GM19328 (cell line): ENCODE data around the gene HDLBP.

Experiments
- ATAC-seq: cut with Tn5 transposase; IDR thresholded peaks from one replicate; pipeline ENCODE4 v1.9.1; 2021; ENCODE audit warnings: mild to moderate bottlenecking, moderate library complexity; ENCODE audit not compliant: unreplicated experiment

Gene HDLBP

GRCh38 chr2:241254904-241255351, 60.5 kb downstream of the HDLBP start:
- ATAC-seq: no peak

- no peak for ATAC-seq
These were observed 62.5 kb downstream of the HDLBP start for GRCh38 chr2:241252778-241253475.

DNA sequence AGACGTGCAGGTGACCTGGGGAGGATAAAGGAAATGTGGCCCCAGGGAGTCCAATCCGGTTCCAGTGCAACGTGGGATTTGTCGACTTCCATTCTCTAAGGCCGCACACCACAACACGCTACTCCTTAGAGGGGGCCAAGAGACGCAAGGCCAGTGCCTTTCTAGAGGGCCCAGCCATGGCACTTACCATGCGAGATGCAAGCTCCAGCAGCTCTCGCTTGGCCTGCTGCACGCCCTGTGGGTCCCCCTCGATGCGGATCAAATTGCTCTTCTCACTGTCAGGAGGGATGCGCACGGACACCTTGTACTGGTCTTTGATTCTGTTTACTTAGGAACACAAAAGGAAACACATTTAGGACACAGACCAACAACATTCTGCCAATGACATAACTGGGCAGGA, 65.8 kb downstream of the HDLBP start:
- ATAC-seq: no peak

GRCh38 chr2:241248897-241249296, 66.6 kb downstream of the HDLBP start:
- no peak for ATAC-seq

- no peak for ATAC-seq
These were observed 67.2 kb downstream of the HDLBP start for GRCh38 chr2:241248289-241248688.

- ATAC-seq: no peak
These were observed 71.1 kb downstream of the HDLBP start for GRCh38 chr2:241244368-241244767.

DNA sequence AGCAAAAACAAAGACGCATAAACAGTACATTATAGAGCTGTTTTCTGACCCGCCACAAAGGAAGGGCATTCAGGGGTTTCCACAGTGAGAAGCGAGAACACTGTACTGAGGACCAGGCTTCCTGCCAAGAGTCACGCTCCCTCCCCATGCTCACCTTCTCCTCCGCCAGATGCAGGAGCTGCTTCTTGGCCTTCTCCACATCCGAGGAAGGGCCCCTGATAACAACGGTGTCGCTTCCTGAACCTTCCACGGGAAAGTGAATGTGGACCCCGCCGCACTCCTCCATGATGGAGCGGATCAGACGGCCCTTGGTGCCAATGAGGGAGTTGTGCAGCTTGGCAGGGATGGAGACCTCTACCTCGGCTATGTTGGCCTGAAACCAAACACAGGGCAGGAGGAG, 73.2 kb downstream of the HDLBP start:
- no peak for ATAC-seq

DNA sequence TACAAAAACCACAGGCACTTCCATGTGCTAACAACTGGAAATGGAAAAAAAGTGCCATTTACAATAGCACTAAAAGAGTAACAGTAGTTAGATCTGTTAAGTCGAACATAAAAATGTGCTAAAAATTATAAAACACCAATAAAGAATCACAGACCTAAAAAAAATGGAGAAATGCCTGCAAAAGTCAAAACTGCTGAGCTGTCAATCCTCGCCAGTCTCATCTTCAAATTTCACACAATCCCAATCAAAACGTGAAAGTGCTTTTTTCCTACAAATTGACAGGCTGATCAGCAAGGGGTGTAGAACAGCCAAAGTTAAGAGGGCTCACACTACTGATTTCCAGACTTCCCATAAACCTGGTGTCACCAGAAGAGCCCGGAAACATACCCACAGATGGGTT, 73.8 kb downstream of the HDLBP start:
- ATAC-seq: no peak

- no peak for ATAC-seq
These were observed 75.0 kb downstream of the HDLBP start for GRCh38 chr2:241240320-241241004.

- no peak for ATAC-seq
These were observed 75.8 kb downstream of the HDLBP start for GRCh38 chr2:241239552-241240202.

DNA sequence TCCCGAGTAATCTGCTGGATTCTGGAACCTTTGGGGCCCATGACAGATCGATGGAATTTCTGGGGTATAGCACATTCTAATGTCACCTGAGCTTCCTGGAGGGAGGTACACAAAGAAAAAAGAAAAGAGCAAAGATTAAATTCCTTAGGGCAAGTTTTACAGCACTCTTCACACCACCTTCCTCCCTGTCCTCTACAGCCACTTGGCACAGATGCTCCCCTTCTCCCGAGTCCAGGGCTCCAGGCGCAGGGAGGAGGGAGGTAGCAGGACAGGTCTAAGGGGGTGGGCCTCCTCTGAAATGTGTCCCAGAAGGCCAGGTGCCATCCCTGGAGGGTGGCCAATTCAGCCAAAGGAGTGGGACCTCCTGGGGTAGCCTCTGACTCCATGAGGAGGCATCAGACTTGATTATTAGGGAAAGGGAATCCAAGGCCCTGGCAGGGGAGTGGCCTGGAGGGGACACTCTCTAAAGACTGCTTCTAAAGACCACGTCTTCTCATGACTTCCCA, 76.7 kb downstream of the HDLBP start:
- no peak for ATAC-seq

GRCh38 chr2:241237949-241238371, 77.5 kb downstream of the HDLBP start:
- ATAC-seq: no peak

- no peak for ATAC-seq
These were observed 78.4 kb downstream of the HDLBP start for GRCh38 chr2:241237047-241237446.

- no peak for ATAC-seq
These were observed 79.4 kb downstream of the HDLBP start for GRCh38 chr2:241235859-241236593.

DNA sequence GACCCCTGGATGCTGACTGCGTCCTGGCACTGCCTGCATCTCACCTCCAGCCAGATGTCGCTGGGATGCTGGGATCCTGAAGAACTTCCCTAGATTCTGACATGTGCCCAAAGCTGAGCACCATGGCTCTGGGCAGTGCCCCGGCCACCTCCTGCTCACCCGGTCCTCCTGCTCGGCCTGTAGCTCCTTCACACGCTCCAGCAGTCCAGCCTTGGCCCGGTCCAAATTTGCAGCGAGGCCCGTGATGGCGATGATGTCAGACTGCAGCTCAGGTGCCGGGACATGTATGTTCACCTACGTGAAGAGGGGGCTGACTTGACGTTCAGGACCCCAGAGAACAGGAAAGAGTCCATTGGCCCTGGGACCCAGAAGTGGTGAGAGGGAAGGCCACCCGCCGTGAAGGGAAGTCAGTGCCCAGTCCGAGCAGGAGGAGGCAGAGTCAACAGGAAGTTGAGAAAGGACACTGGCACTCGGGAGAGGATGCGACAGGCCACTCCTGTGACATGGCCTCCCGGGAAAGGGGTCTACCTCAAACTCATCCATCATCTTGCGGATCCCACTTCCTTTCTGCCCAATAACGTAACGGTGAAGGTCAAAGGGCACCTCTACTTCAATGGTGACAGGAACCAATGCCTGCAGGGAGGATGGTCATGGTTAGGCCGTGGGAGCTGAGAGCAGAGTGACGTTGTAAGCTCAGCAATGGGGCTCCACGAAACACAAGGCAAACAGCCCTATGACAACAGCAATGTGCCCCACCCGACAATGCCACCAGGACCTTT, 80.3 kb downstream of the HDLBP start:
- ATAC-seq: no peak

- no peak for ATAC-seq
These were observed 81.2 kb downstream of the HDLBP start for GRCh38 chr2:241234066-241234790.

DNA sequence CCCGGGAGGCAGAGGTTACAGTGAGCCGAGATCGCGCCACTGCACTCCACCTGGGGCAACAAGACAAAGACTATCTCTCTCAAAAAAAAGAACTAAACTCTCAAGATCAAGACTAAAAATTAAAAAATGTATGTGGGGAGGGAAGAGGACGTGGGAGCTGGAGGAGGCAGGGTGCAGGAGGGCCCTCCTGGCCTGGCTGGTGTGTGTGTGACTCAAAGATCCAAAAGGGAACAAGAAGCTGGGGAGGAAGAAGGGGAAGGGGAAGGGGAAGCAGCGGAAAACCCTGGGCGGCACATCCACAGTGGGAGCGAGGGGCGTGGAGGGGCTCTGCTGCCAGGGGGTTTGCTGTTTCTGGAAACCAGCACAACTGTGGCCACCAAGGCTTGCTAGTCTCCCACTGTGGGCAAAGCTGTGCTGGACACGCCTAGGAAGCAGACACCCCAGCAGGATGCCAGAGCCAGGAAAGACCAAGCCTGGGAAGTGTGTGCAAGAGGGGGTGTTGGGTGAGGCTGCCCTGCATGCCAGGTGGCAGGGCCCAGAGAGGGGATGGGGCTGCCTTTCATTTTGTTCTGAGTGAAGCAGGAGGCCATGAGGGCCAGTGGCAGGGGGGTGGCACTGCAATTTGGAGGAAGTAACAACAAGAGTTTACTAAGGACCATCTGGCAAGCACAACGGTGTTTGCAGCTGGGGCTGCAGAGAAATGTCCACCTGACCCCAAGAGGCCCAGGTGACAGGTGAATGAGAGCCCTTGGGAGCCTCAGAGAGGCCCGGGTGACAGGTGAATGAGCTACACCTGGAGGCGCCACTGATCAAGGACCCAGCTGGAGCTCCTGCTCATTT, 82.5 kb downstream of the HDLBP start:
- ATAC-seq: no peak

DNA sequence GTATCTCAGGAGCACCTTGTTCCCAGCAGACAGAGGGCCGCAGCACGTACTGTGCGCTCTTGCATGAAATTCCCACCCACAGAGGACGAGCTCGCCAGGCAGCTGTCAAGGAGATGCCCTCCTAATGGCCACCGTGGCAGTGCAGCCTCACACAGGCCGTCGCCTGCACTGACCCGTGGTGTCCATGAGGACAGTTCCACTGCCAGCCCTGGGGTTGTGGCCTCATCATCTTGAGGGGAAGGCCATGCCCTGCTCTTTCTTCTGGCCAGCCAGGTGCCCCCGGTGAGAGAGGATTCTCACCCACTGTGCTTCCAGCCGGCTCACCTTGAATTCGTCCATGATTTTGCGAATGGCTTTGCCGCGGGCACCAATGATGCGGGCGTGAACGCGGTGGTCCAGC, 85.0 kb downstream of the HDLBP start:
- ATAC-seq: no peak
